Loucy (cell line): Measurements from ENCODE around the gene SMAD5.
A peak's percentile ranks its signal among the peaks of the same experiment; 100 is the strongest.

Source experiments
- H2AFZ ChIP-seq: fragments of 200-600 bp; sonication (generic); 2 replicates; pipeline ENCODE4 v1.6.0; 2016; ENCODE audit warnings: antibody characterized with exemption, mild to moderate bottlenecking, low read length, moderate library complexity
- H3F3A ChIP-seq: fragments of 200-600 bp; 2 replicates; pipeline ENCODE4 v1.6.0; 2016; ENCODE audit warnings: antibody characterized with exemption, low read depth, mild to moderate bottlenecking
- H3K27me3 ChIP-seq: fragments of 200-600 bp; sonication (generic); 2 replicates; pipeline ENCODE4 v1.6.1; 2014; ENCODE audit warnings: low read length, mild to moderate bottlenecking; ENCODE audit not compliant: insufficient read depth, poor library complexity, severe bottlenecking
- H3K36me3 ChIP-seq: fragments of 200-600 bp; sonication (generic); 2 replicates; pipeline ENCODE4 v1.6.1; 2016; ENCODE audit warnings: low read length; ENCODE audit not compliant: insufficient read depth
- H3K4me1 ChIP-seq: fragments of 200-600 bp; sonication (generic); 2 replicates; pipeline ENCODE4 v1.5.1; 2014; ENCODE audit warnings: low read length, mild to moderate bottlenecking; ENCODE audit not compliant: insufficient read depth, poor library complexity, severe bottlenecking
- H3K4me2 ChIP-seq: fragments of 200-600 bp; sonication (generic); 2 replicates; pipeline ENCODE4 v1.6.0; 2014; ENCODE audit warnings: antibody characterized with exemption, low read length, low read depth, mild to moderate bottlenecking; ENCODE audit not compliant: poor library complexity, severe bottlenecking
- H3K4me3 ChIP-seq: fragments of 200-600 bp; sonication (generic); 2 replicates; pipeline ENCODE4 v1.5.1; 2014; ENCODE audit warnings: low read length, mild to moderate bottlenecking, mixed read lengths; ENCODE audit not compliant: poor library complexity, severe bottlenecking
- H3K79me2 ChIP-seq: fragments of 200-600 bp; sonication (generic); 2 replicates; pipeline ENCODE4 v1.6.1; 2014; ENCODE audit warnings: low read length; ENCODE audit not compliant: insufficient read depth
- H3K9ac ChIP-seq: fragments of 200-600 bp; sonication (generic); 2 replicates; pipeline ENCODE4 v1.6.0; 2014; ENCODE audit warnings: mild to moderate bottlenecking, low read depth, low read length, moderate library complexity; ENCODE audit not compliant: poor library complexity, severe bottlenecking
- H3K9me2 ChIP-seq: fragments of 200-600 bp; sonication (generic); replicated peaks from 2 replicates; pipeline ENCODE4 v1.6.1; 2016; ENCODE audit warnings: low read depth, low read length, mixed read lengths
- H3K9me3 ChIP-seq: fragments of 200-600 bp; sonication (generic); 2 replicates; pipeline ENCODE4 v1.6.1; 2014; ENCODE audit warnings: mild to moderate bottlenecking, antibody characterized with exemption, low read length, low read depth; ENCODE audit not compliant: insufficient read depth
- H4K20me1 ChIP-seq: fragments of 200-600 bp; sonication (generic); 2 replicates; pipeline ENCODE4 v1.6.0; 2014; ENCODE audit warnings: antibody characterized with exemption, low read length, mild to moderate bottlenecking; ENCODE audit not compliant: insufficient read depth, poor library complexity, severe bottlenecking
- CTCF ChIP-seq: fragments of 200-600 bp; sonication (generic); conservative IDR thresholded peaks from 2 replicates; pipeline ENCODE4 v1.5.1; 2014; ENCODE audit warnings: mild to moderate bottlenecking, antibody characterized with exemption, low read length
- EZH2phosphoT487 ChIP-seq: fragments of 200-600 bp; IDR thresholded peaks from 2 replicates; pipeline ENCODE4 v1.6.1; 2018; ENCODE audit warnings: antibody characterized with exemption, mild to moderate bottlenecking, moderate library complexity, borderline replicate concordance

The SMAD5 gene

DNA sequence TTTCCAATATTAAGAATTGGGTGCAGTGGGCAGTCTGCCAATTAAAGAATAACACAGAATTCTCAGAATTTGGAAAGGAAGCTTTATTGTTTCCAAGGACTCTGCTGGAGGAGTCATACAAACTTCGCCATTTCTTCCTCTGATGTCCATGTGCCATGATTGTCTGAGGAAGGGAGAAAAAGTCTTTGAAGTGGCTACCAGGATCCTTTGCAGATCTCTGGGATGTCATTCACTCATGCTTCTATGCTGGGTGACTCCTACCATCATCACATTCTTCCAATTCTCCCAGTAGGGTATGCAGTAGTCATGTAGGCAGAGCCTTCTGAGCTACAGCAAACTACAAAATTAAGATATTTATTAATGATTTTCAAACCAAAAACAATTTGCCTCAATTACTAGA lies 3.2 kb upstream of the SMAD5 start:
- Histone ChIP-seq H3K9ac (no peak overlapping the region), H3K36me3 (no peaks in the 10 kb centered on the region), H4K20me1 (peaks cover 13% of the 10 kb centered on the region), H3K9me2 (no peaks in the 10 kb centered on the region), H3K79me2 (peaks cover 17% of the 10 kb centered on the region), H3K4me1 (peaks cover 10% of the 10 kb centered on the region), H3K4me2 (no peak overlapping the region), H3K27me3 (peaks cover 4% of the 10 kb centered on the region), H3K4me3 (no peak overlapping the region), H2AFZ (no peak overlapping the region), H3F3A (no peaks in the 10 kb centered on the region), H3K9me3 (no peaks in the 10 kb centered on the region)
- TF ChIP-seq CTCF: no peak
- TF ChIP-seq EZH2phosphoT487: no peak

- Histone ChIP-seq H3K9ac (no peak overlapping the region), H2AFZ (no peak overlapping the region), H3K4me3 (no peak overlapping the region)
Observed at GRCh38 chr5:136130581-136130980, 2.1 kb upstream of the SMAD5 start.

GRCh38 chr5:136132087-136132486 lies 558 bp upstream of the SMAD5 start:
- peak overlapping the region; percentile 89 for H2AFZ ChIP-seq

More at GRCh38 chr5:136130581-136130980, 2.1 kb upstream of the SMAD5 start:
- Histone ChIP-seq H3K79me2 (peaks cover 29% of the 10 kb centered on the region), H3K9me3 (no peaks in the 10 kb centered on the region), H3F3A (no peaks in the 10 kb centered on the region), H3K4me1 (peaks cover 19% of the 10 kb centered on the region), H3K27me3 (peaks cover 4% of the 10 kb centered on the region), H3K36me3 (no peaks in the 10 kb centered on the region), H3K9me2 (no peaks in the 10 kb centered on the region), H3K4me2 (no peak overlapping the region), H4K20me1 (peaks cover 25% of the 10 kb centered on the region)
- no peak for TF ChIP-seq EZH2phosphoT487
- no peak for TF ChIP-seq CTCF

More at GRCh38 chr5:136132087-136132486, 558 bp upstream of the SMAD5 start:
- H3F3A ChIP-seq: no peaks in the 10 kb centered on the region
- no peaks in the 10 kb centered on the region for H3K9me2 ChIP-seq
- peak overlapping the region; percentile 68 for H3K4me2 ChIP-seq
- H3K9ac ChIP-seq: peak overlapping the region; percentile 91
- TF ChIP-seq CTCF (no peak), EZH2phosphoT487 (no peak)
- H3K27me3 ChIP-seq: peaks cover 4% of the 10 kb centered on the region
- no peaks in the 10 kb centered on the region for H3K36me3 ChIP-seq
- peak overlapping the region; percentile 96 for H3K4me3 ChIP-seq
- H4K20me1 ChIP-seq: peaks cover 39% of the 10 kb centered on the region
- H3K9me3 ChIP-seq: no peaks in the 10 kb centered on the region
- peaks cover 29% of the 10 kb centered on the region for H3K4me1 ChIP-seq
- H3K79me2 ChIP-seq: peaks cover 44% of the 10 kb centered on the region
